ENCODE measurements around the gene ADAP1.
"Not testable (repeated sequence)": the region's sequence is repeated elsewhere in the genome, so short reads cannot be mapped to it uniquely, and the experiment has no call there.

The ADAP1 gene

DNA sequence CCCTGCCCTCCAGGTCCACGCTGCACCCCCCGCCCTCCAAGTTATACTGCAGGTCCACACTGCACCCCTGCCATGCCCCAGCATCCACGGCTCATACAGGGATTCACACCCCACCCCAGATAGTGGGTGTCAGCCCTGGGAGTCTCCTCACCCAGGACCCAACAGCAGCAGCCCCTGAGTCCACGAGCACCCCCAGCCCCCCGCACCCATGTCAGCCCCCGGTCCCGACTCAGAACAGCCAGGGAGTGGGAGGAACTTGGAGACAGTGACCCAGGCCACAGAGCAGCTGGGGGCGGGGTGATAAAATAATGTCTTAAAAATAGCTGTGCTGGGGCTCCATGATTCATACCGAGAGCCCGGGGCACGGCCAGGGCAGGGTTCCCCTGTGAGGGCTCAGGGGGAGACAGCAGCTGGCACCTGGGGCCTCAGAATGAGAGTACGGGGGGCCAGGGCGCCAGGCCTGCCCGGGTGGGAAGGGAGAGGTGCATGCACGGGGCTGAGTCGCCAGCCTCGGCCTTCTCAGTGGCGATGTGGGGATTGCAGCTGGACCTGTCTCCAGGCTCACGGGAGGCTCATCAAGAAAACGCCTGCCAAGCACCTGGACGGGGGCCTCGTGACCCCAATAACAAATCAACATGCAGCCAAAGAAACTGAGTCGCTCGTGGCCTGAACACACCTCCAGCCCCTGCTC, 29.8 kb downstream of the ADAP1 start:
- peak; percentile 51 for DNase-seq

DNA sequence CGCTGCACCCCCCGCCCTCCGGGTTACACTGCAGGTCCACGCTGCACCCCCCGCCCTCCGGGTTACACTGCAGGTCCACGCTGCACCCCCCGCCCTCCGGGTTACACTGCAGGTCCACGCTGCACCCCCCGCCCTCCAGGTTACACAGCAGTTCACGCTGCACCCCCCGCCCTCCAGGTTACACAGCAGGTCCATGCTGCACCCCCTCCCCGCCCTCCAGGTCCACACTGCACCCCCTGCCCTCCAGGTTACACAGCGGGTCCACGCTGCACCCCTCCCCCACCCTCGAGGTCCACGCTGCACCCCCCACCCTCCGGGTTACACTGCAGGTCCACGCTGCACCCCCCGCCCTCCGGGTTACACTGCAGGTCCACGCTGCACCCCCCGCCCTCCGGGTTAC, 30.4 kb downstream of the ADAP1 start:
- not testable (repeated sequence) for H3K4me3 Mint-ChIP-seq, H3K9me3 Mint-ChIP-seq, H3K27ac Mint-ChIP-seq, DNase-seq, H3K36me3 Mint-ChIP-seq
- Mint-ChIP-seq H3K4me1 (peaks cover 33% of the 10 kb centered on the region), H3K27me3 (peaks cover 21% of the 10 kb centered on the region)
- CTCF ChIA-PET: interaction anchor here (1.1 to 2.4 kb wide), 2 partner anchors 14 to 253 kb away, joined by 4 to 6 read pairs; no protein-coding TSS in a partner anchor

More for the DNA sequence above, 29.8 kb downstream of the ADAP1 start:
- CTCF ChIA-PET: no interaction called here
- H3K27me3 Mint-ChIP-seq: peaks cover 27% of the 10 kb centered on the region
- no peaks in the 10 kb centered on the region for H3K9me3 Mint-ChIP-seq
- H3K36me3 Mint-ChIP-seq: no peaks in the 10 kb centered on the region
- H3K4me3 Mint-ChIP-seq: peak overlapping the region; percentile 45
- peaks cover 32% of the 10 kb centered on the region for H3K4me1 Mint-ChIP-seq
- H3K27ac Mint-ChIP-seq: peak overlapping the region; percentile 86

- CTCF ChIA-PET: interaction anchor here (1.1 to 2.4 kb wide), 2 partner anchors 14 to 254 kb away, joined by 4 to 6 read pairs; no protein-coding TSS in a partner anchor
Observed at GRCh38 chr7:923108-924041, 31.1 kb downstream of the ADAP1 start.

GRCh38 chr7:922334-923107, 32.0 kb downstream of the ADAP1 start:
- peak overlapping the region; percentile 85 for H3K4me3 Mint-ChIP-seq
- peak; percentile 55 for DNase-seq
- CTCF ChIA-PET: interaction anchor here (1.9 to 2.4 kb wide), 2 partner anchors 13 to 254 kb away, joined by 6 to 10 read pairs; no protein-coding TSS in a partner anchor
- H3K36me3 Mint-ChIP-seq: no peaks in the 10 kb centered on the region
- H3K4me1 Mint-ChIP-seq: peaks cover 30% of the 10 kb centered on the region
- no peaks in the 10 kb centered on the region for H3K9me3 Mint-ChIP-seq
- peak overlapping the region; percentile 93 for H3K27ac Mint-ChIP-seq
- H3K27me3 Mint-ChIP-seq: peaks cover 14% of the 10 kb centered on the region

More at GRCh38 chr7:923108-924041, 31.1 kb downstream of the ADAP1 start:
- Mint-ChIP-seq H3K4me1 (peaks cover 30% of the 10 kb centered on the region), H3K27ac (peak overlapping the region; percentile 93), H3K27me3 (peaks cover 16% of the 10 kb centered on the region), H3K36me3 (no peaks in the 10 kb centered on the region), H3K9me3 (no peaks in the 10 kb centered on the region), H3K4me3 (peak overlapping the region; percentile 85)
- peak; percentile 97 for DNase-seq

DNA sequence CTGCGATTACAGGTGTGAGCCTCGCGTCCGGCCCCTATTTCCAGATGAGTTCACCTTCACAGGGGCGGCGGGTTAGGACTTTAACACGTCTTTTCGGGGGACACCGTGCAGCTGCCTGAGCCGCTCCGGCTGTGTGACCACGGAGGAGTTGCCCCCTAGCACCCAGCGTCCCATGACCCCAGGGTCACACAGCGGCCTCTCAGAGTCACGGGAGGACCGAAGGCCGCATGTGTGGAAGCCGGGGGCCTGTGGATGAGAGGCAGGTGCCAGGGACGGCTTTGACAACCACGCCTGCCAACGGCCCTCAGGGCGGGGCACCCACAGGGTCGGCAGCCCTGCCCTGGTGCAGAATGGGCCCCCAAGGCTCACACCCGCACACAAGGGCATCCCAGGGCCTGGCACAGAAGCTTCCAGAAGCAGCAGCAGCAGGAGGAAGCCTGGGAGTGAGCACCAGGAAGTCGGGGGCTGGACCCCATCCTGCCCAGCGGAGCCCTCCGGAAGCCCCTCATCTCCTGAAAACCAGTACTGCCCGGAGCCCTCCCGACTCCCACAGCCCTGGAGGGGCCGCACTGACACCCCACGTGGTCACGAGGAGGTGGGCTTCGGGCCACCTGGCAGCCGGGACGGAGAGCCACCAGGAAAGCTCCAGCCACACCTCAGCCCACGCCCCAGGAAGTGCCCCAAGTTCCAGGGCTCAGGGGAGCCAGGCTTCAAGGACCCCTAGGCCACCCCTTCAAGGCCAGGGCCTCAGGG, 32.7 kb downstream of the ADAP1 start:
- peak; percentile 52 for DNase-seq
- Mint-ChIP-seq H3K4me3 (peak overlapping the region; percentile 85), H3K36me3 (no peaks in the 10 kb centered on the region), H3K9me3 (no peaks in the 10 kb centered on the region), H3K4me1 (peaks cover 30% of the 10 kb centered on the region), H3K27me3 (peaks cover 7% of the 10 kb centered on the region), H3K27ac (peak overlapping the region; percentile 93)
- CTCF ChIA-PET: interaction anchor here (1.9 to 2.4 kb wide), 2 partner anchors 12 to 255 kb away, joined by 6 to 10 read pairs; no protein-coding TSS in a partner anchor

- Mint-ChIP-seq H3K4me1 (peaks cover 30% of the 10 kb centered on the region), H3K27me3 (peaks cover 6% of the 10 kb centered on the region), H3K36me3 (no peaks in the 10 kb centered on the region), H3K9me3 (no peaks in the 10 kb centered on the region), H3K27ac (peak overlapping the region; percentile 70), H3K4me3 (peak overlapping the region; percentile 54)
- CTCF ChIA-PET: interaction anchor here (1.9 kb wide), 1 partner anchor 12 kb away, joined by 10 read pairs; no protein-coding TSS in a partner anchor
- peak; percentile 18 for DNase-seq
Observed at GRCh38 chr7:921071-921461, 33.4 kb downstream of the ADAP1 start.

GRCh38 chr7:920351-921070, 34.0 kb downstream of the ADAP1 start:
- Mint-ChIP-seq H3K27ac (peak overlapping the region; percentile 64), H3K9me3 (no peaks in the 10 kb centered on the region), H3K4me1 (peaks cover 28% of the 10 kb centered on the region), H3K4me3 (peak overlapping the region; percentile 54), H3K36me3 (no peaks in the 10 kb centered on the region), H3K27me3 (peaks cover 10% of the 10 kb centered on the region)
- CTCF ChIA-PET: no interaction called here
- DNase-seq: peak; percentile 26

DNA sequence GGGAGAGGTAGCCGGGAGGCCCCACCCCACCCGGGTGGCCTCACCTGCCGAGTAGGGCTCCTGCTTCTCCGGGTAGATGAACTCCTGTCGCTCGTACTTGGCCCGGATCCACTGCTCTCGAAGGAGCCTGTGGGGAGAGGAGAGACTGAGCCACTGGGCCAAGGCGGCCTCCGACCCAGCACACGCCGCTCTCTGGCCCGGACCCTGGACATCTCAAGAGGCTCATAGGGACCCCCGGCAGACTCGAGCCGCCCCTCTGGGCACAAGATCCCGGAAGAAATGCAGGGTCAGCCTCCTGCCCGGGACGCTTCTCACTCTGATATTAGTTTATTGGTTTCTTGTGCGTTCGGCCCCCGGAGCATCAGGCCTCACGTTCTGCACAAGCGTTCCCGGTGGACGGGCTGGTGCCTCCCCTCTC, 34.5 kb downstream of the ADAP1 start:
- Mint-ChIP-seq H3K4me3 (no peak overlapping the region), H3K27ac (no peak overlapping the region), H3K36me3 (no peaks in the 10 kb centered on the region), H3K27me3 (peaks cover 10% of the 10 kb centered on the region), H3K9me3 (no peaks in the 10 kb centered on the region), H3K4me1 (peaks cover 27% of the 10 kb centered on the region)
- CTCF ChIA-PET: no interaction called here
- peak; percentile 10 for DNase-seq

- Mint-ChIP-seq H3K36me3 (no peaks in the 10 kb centered on the region), H3K4me3 (no peak overlapping the region), H3K4me1 (peaks cover 21% of the 10 kb centered on the region), H3K27ac (no peak overlapping the region), H3K27me3 (peaks cover 10% of the 10 kb centered on the region), H3K9me3 (no peaks in the 10 kb centered on the region)
- CTCF ChIA-PET: no interaction called here
- DNase-seq: peak; percentile 16
Observed at GRCh38 chr7:919114-919442, 35.4 kb downstream of the ADAP1 start.

- Mint-ChIP-seq H3K27ac (no peak overlapping the region), H3K4me1 (peaks cover 21% of the 10 kb centered on the region), H3K4me3 (no peak overlapping the region), H3K27me3 (peaks cover 10% of the 10 kb centered on the region), H3K9me3 (no peaks in the 10 kb centered on the region), H3K36me3 (no peaks in the 10 kb centered on the region)
- CTCF ChIA-PET: no interaction called here
- peak; percentile 8 for DNase-seq
Observed at GRCh38 chr7:918441-919113, 35.9 kb downstream of the ADAP1 start.

DNA sequence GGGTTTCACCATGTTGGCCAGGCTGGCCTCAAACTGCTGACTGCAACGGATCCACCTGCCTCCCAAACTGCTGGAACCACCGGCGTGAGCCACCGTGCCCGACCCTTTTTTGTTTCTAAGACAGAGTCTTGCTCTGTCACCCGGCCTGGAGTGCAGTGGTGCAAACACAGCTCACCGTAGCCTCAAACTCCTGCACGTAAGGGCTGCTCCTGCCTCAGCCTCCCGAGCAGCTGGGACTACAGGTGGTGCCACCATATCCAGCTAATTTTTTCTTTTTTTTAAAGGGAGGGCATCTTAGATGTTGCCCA, 36.4 kb downstream of the ADAP1 start:
- Mint-ChIP-seq H3K4me1 (peaks cover 16% of the 10 kb centered on the region), H3K4me3 (no peak overlapping the region), H3K36me3 (no peaks in the 10 kb centered on the region), H3K27me3 (peaks cover 10% of the 10 kb centered on the region), H3K9me3 (no peaks in the 10 kb centered on the region), H3K27ac (no peak overlapping the region)
- CTCF ChIA-PET: no interaction called here
- no peak for DNase-seq

DNA sequence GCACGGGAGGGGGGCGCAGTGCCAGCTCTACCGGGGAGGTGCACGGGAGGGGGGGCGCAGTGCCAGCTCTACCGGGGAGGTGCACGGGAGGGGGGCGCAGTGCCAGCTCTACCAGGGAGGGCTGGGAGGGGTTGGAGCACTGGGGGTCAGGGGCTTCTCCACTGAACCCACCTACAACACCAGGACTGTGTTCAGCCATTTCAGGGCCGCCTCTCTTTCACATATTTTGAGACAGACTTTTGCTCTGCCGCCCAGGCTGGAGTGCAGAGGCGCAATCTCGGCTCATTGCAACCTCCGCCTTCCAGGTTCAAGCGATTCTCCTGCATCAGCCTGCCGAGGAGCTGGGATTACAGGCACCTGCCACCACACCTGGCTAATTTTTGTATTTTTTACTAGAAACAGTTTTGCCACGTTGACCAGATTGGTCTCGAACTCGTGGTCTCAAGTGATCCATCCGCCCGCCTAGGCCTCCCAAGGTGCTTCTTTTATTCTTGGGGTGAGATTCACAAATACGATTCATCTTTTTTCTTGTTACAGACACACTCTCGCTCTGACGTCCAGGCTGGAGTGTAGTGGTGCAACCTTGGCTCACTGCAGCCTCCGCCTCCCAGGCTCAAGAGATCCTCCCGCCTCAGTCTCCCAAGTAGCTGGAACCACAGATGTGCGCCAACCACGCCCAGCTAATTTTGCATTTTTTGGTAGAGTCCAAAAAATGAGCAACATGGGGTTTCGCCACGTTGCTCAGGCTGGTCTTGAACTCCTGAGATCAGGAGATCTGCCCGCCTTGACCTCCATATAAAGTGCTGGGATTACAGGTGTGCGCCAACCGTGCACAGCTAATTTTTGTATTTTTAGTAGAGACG, 37.0 kb downstream of the ADAP1 start:
- Mint-ChIP-seq H3K27ac (no peak overlapping the region), H3K4me1 (peaks cover 15% of the 10 kb centered on the region), H3K9me3 (no peaks in the 10 kb centered on the region), H3K36me3 (no peaks in the 10 kb centered on the region), H3K27me3 (peaks cover 10% of the 10 kb centered on the region), H3K4me3 (no peak overlapping the region)
- no peak for DNase-seq
- CTCF ChIA-PET: no interaction called here

Measured in activated naive CD4-positive, alpha-beta T cell treated with anti-CD3 and anti-CD28 coated beads, Interleukin-2, amount 10 ng/mL, durations not matched to agents 7 days and 5 days (primary cell).